ENCODE data around the gene FANK1. TPM values are rescaled to one million over a fixed set of nuclear protein-coding genes. Genes with fewer than 3 reads are reported as not detected.

FANK1 gene
- total RNA-seq, 1 donor from 2014 or later, result 0.14 TPM

DNA sequence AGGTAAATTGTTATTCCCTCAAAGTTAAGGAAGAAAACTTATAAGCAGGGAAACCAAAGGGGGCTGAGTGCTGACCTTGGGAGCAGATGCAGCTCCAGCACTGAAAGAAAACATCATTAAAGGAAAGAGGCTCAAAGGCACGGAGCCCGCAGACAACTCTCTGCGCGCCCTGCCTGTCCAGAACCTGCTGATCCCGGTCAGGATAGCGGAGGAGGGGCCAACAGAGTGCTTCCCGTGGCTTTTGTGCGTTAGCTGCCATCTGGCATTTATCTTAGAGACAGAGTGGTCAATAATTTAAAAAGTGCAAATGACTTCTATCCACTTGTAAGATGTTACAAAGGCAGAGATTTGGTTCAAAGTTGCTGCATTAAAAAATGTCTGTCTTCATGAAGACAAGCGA lies 162.1 kb downstream of the FANK1 start:
- intact Hi-C loops (cut with micrococcal nuclease), result no loop called here

Other genes starting within 250 kb of the FANK1 start
- not detected in 2 replicates for gene TEX36, start 213.4 kb upstream of the FANK1 start, total RNA-seq
- gene EDRF1, start 176.9 kb upstream of the FANK1 start, total RNA-seq, result 40.8 and 44.0 TPM in 2 replicates
- gene MMP21, start 120.7 kb upstream of the FANK1 start, total RNA-seq, result 0.09 and 0.16 TPM in 2 replicates
- gene UROS, start 73.3 kb upstream of the FANK1 start, total RNA-seq, result 49.7 and 51.8 TPM in 2 replicates
- gene BCCIP, start 73.0 kb upstream of the FANK1 start, total RNA-seq, result 73.2 and 78.1 TPM in 2 replicates
- 7.3 and 8.7 TPM in 2 replicates for gene DHX32, start 15.3 kb upstream of the FANK1 start, total RNA-seq